Myocyte (in vitro differentiated cells): ENCODE results near the gene CLEC4G. TPM values are rescaled to one million over a fixed set of nuclear protein-coding genes. Genes with fewer than 3 reads are reported as not detected.
"Not testable (repeated sequence)": the region's sequence is repeated elsewhere in the genome, so short reads cannot be mapped to it uniquely, and the experiment has no call there.

ENCODE experiments used
- DNase-seq: peaks from one replicate; pipeline ENCODE4 v3.0.0-alpha.2; 2012; ENCODE audit warnings: low read depth
- total RNA-seq: library from RNA; depleted of rRNA; stranded (reverse); fragments of >200 nt; gene quantifications from 2 replicates; pipeline ENCODE4 v1.2.3, GENCODE V29; 2014

Gene CLEC4G
- total RNA-seq, 1 donor from 2014 or later: not detected

GRCh38 chr19:7746903-7747884 is 15.3 kb upstream of the CLEC4G start, which contains the start of gene CD209:
Gene CD209, minus strand, starts transcription at chr19:7747534. Its CDS starts 23 bp downstream, at chr19:7747511.
- DNase-seq: no peak

- DNase-seq: not testable (repeated sequence)
Measured at GRCh38 chr19:7746306-7746705, 14.4 kb upstream of the CLEC4G start.

- DNase-seq: no peak
Measured at GRCh38 chr19:7744871-7745650, 13.2 kb upstream of the CLEC4G start.

GRCh38 chr19:7744199-7744786 is 12.4 kb upstream of the CLEC4G start:
- no peak for DNase-seq

GRCh38 chr19:7743425-7743841 is 11.5 kb upstream of the CLEC4G start:
- no peak for DNase-seq

- DNase-seq: no peak
Measured at GRCh38 chr19:7742991-7743390, 11.1 kb upstream of the CLEC4G start.

- no peak for DNase-seq
Measured at GRCh38 chr19:7742575-7742974, 10.7 kb upstream of the CLEC4G start.

- DNase-seq: no peak
Measured at GRCh38 chr19:7740682-7741054, 8.8 kb upstream of the CLEC4G start.

GRCh38 chr19:7739801-7740681 is 8.1 kb upstream of the CLEC4G start:
- no peak for DNase-seq

GRCh38 chr19:7739211-7739755 is 7.4 kb upstream of the CLEC4G start:
- no peak for DNase-seq

GRCh38 chr19:7738023-7738422 is 6.1 kb upstream of the CLEC4G start:
- no peak for DNase-seq

- DNase-seq: no peak
Measured at GRCh38 chr19:7737215-7737614, 5.3 kb upstream of the CLEC4G start.

- DNase-seq: no peak
Measured at GRCh38 chr19:7736148-7736547, 4.2 kb upstream of the CLEC4G start.

GRCh38 chr19:7734220-7735203 is 2.6 kb upstream of the CLEC4G start:
- DNase-seq: no peak

GRCh38 chr19:7733376-7733775 is 1.5 kb upstream of the CLEC4G start:
- DNase-seq: no peak

- DNase-seq: no peak
Measured at GRCh38 chr19:7731615-7732014, 295 bp downstream of the CLEC4G start.

GRCh38 chr19:7731218-7731595 is 703 bp downstream of the CLEC4G start:
- DNase-seq: no peak

GRCh38 chr19:7730286-7731217 is 1.4 kb downstream of the CLEC4G start:
- no peak for DNase-seq
